Stimulated activated naive CD8-positive, alpha-beta T cell treated with anti-CD3 and anti-CD28 coated beads, Interleukin-15, Interleukin-2, amounts not matched to agents 100 ng/mL and 50 ng/mL, for 24 hours (primary cell): ENCODE measurements around the gene SLC2A10.

Experiments used
- H3K27ac Mint-ChIP-seq: one replicate; pipeline ENCODE4 v1.8.0; 2021; ENCODE audit warnings: mild to moderate bottlenecking, mixed read lengths
- H3K27me3 Mint-ChIP-seq: one replicate; pipeline ENCODE4 v1.8.0; 2021; ENCODE audit warnings: mixed read lengths
- H3K36me3 Mint-ChIP-seq: one replicate; pipeline ENCODE4 v1.8.0; 2021; ENCODE audit warnings: low read depth, mixed read lengths
- H3K4me1 Mint-ChIP-seq: one replicate; pipeline ENCODE4 v1.8.0; 2021; ENCODE audit warnings: low read depth, mixed read lengths
- H3K4me3 Mint-ChIP-seq: one replicate; pipeline ENCODE4 v1.8.0; 2021; ENCODE audit warnings: mild to moderate bottlenecking, mixed read lengths
- H3K9me3 Mint-ChIP-seq: one replicate; pipeline ENCODE4 v1.8.0; 2021; ENCODE audit warnings: mixed read lengths

The SLC2A10 gene

DNA sequence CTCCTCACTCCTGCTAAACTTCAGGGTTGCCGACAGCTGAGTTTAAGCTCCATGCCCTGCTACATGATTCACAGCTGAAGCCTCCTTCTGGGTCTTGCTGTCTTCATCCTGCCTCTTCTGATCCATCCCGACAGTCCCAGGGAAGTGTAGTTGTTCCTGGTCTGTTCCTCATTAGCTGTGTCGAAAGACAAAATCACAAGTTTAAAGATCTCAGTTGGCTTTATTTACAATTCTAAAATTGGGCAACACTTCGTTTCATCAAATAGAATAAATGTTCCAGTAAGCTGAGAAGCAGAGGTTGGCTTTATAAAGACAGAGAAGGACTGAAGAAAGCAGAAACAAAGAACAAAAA, 4.1 kb upstream of the SLC2A10 start:
- H3K27me3 Mint-ChIP-seq, result peaks cover 65% of the 10 kb centered on the region
- no peak overlapping the region for H3K27ac Mint-ChIP-seq

DNA sequence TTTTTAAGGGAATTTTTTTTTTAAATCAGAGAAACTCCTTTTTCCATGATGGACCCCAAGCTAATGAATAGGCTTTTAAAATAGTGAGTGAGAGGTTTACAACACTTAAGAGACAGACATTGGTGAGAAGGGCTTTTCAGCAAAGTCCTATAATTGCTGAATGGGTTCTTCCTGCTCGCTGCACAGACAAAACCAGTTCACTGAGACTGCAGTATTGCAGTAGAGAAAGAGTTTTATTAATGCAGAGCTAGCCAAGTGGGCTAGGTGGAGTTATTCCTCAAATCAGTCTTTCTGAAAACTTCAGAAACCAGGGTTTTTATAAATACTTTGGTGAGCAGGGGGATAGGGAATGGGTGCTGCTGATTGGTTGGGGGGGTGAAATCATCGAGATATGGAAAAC, 3.2 kb upstream of the SLC2A10 start:
- Mint-ChIP-seq H3K4me3 (no peak overlapping the region), H3K27me3 (peaks cover 62% of the 10 kb centered on the region), H3K27ac (no peak overlapping the region), H3K4me1 (peaks cover 10% of the 10 kb centered on the region), H3K36me3 (no peaks in the 10 kb centered on the region), H3K9me3 (peaks cover 7% of the 10 kb centered on the region)

More for the DNA sequence above, 4.1 kb upstream of the SLC2A10 start:
- Mint-ChIP-seq H3K9me3 (peaks cover 7% of the 10 kb centered on the region), H3K36me3 (no peaks in the 10 kb centered on the region), H3K4me1 (peaks cover 9% of the 10 kb centered on the region), H3K4me3 (no peak overlapping the region)

DNA sequence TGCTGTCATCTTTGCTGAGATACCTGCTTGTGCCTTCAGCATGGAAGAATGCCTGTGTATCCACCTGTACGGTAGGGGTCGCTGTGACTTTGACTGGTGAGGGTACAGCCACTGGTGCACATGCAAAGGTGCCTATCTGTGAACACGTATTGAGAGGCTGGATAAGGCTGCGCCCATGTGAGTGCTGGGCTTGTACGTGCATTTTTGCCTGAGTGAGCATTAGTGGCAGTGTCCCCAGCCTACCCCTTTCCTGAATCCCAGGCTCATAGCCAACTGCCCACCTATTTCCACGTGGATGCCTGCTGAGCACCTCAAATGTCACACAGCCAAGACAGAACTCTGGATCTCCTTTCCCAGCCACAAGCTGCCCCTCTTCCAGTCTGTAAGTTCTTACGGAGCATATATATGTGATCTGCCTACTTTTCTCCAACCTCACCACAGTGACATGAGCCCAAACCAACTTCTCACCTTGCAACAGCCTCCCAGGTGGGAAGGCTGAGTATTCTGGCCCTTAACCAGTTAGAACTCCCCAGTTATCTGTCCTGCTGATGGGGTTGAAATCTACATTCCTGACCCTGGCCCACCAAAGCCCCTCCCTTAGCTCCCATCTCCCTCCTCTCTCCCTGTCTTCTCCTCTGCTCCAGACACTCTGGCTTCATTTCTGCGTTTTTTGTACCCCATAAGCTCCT, 1.1 kb upstream of the SLC2A10 start:
- Mint-ChIP-seq H3K27ac (no peak overlapping the region), H3K4me3 (no peak overlapping the region), H3K36me3 (no peaks in the 10 kb centered on the region), H3K27me3 (peaks cover 60% of the 10 kb centered on the region), H3K9me3 (peaks cover 7% of the 10 kb centered on the region), H3K4me1 (peaks cover 10% of the 10 kb centered on the region)

DNA sequence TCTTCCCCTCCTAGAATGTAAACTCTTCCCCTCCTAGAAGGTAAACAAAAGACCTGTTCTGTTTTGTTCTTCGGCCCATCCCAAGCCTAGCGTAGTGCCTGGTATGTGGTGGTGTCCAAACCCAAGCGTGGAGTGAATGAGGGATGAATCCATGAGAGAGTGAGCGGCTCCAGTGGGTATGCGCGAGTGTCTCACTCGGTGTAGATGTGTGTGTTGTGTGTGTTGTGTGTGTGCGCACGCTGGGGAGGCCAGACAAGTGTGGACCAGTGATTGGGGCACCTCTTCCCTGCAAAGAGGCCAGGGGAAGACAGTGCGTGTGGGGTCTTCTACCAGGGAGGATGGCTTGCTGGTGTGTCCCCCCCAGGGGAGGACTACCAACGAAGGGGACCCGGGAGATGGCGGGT, 392 bp upstream of the SLC2A10 start:
- Mint-ChIP-seq H3K27ac (no peak overlapping the region), H3K4me1 (peaks cover 10% of the 10 kb centered on the region), H3K4me3 (peak overlapping the region; percentile 55), H3K9me3 (peaks cover 7% of the 10 kb centered on the region), H3K36me3 (no peaks in the 10 kb centered on the region), H3K27me3 (peaks cover 56% of the 10 kb centered on the region)

DNA sequence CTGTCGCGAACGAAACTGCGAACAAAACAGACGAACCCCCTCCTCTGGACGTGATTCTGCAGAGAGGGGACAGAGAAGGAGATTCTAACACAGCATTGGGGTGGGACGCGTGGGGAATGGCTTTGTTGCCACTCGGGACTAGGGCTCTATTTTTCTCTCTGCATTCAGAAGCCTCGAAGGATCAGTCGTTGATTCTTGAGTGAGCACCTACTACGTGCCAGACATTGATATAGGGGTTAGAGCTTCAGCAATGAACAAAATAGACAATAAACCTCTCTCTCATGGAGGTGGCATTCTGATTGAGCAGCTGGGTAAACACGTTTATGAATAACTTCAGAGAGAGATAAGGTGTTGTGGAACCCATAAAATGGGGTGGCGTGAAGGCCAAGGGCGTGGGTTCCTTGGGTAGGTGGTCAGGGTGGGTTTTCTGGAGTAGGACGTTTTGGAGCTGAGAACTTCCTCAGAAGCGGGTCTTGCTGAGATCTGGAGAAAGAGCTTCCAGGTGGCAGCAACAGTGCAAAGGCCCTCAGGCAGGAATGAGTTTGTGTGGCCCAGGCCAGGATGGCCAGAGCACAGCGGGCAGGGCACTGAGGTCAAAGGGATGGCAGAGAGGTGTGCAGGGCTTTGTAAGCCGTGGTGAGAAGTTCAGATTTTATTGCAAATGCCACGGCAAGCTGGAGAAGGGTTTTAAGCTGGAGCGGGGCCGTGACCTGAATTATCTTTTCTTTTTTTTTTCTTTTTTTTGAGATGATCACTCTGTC, 884 bp downstream of the SLC2A10 start:
- Mint-ChIP-seq H3K9me3 (peaks cover 7% of the 10 kb centered on the region), H3K36me3 (no peaks in the 10 kb centered on the region), H3K27me3 (peaks cover 57% of the 10 kb centered on the region), H3K27ac (no peak overlapping the region), H3K4me1 (peaks cover 10% of the 10 kb centered on the region), H3K4me3 (peak overlapping the region; percentile 67)

DNA sequence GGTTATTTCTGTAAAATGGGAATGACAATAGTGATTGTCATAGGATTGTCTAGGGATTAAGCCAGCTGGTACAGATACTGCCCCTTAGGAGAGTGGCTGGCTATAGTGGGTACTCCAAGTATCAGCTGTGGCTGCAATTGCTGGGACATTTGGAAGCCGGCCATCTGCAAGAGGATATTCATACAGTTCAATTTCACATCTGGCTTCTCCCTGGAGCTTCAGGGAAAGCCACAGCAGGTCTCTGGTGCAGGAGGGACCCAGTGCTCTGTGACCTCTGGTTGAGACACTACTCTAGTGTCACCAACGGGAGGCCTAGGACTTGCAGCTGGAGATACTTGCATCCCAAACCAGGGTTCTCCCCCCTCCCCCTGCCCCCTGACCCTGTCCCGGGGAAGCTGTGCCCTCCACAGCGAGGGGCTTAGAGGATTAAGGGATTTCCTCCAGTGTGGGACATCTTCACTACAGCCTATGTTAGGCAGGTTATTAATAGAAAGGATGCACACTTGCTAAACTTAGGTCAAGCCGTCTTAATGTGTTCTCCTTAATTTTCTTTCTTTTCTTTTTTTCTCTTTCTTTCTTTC, 2.7 kb downstream of the SLC2A10 start:
- Mint-ChIP-seq H3K27me3 (peaks cover 49% of the 10 kb centered on the region), H3K9me3 (no peaks in the 10 kb centered on the region), H3K4me1 (peaks cover 10% of the 10 kb centered on the region), H3K27ac (no peak overlapping the region), H3K36me3 (no peaks in the 10 kb centered on the region), H3K4me3 (no peak overlapping the region)

DNA sequence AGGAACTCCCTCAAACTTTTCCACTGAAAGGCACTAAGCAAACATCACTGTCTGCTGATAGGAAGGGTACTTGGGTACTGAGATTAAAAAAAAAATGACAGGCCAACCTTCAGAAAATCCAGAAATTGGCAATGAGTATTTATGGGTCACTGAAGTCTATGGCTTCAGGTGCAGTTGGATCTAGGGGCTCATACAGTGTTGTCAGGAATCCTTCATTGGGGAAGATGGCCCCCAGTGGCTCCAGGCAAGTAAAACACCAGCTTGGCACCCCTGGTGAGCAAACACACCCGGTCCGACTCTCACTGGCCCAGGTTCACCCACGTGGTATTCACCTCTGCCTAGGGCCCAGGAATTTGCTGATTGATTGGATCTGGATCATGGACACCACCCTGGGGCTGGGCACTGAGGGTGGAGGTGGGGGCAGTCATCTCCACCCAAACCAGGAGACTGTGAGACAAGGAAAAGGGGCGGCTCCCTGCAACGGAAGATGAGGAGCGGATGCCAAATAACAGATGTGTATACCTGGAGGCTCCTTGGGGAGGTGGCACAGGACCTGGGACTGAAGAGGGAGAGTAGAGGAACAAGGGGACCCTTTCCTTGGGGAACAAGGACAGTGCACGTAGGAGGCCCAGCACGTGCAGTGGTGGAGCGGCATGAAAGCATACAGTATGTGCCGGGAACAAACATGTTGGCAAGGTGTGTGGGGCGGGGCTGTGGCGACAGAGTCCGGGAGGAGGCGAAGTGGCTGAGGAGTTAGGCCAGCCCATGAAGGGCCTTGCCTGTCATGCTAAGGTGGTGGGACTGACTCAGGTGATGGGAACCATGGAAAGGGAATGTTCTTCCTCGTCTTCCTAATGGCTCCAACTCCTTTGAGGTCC, 4.7 kb downstream of the SLC2A10 start:
- Mint-ChIP-seq H3K36me3 (no peaks in the 10 kb centered on the region), H3K4me3 (no peak overlapping the region), H3K27ac (no peak overlapping the region), H3K27me3 (peaks cover 31% of the 10 kb centered on the region), H3K4me1 (peaks cover 7% of the 10 kb centered on the region), H3K9me3 (peaks cover under 1% of the 10 kb centered on the region)

DNA sequence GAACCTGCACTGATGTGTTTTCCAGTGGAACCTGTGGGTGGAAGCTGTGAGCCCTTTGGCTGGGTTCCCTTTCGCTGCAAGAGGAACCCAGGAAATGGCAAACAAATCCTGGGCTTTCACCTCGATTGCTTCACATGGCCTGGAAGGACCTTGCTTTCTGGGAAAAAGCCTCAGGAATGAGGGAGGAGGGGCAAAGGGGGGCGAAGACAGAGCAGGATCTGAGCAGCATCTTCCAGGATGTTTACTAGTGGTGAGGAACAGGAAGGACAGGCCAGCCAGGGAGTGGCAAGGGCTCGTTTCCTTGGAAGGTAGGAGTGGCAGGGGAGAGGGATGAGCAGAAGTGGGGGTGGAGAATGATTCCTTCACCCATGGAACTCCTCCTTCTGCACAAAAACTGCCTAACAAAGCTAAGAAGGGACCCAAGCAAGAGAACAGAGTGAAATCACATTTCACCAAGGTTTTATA, 5.9 kb downstream of the SLC2A10 start:
- H3K27ac Mint-ChIP-seq, result no peak overlapping the region

DNA sequence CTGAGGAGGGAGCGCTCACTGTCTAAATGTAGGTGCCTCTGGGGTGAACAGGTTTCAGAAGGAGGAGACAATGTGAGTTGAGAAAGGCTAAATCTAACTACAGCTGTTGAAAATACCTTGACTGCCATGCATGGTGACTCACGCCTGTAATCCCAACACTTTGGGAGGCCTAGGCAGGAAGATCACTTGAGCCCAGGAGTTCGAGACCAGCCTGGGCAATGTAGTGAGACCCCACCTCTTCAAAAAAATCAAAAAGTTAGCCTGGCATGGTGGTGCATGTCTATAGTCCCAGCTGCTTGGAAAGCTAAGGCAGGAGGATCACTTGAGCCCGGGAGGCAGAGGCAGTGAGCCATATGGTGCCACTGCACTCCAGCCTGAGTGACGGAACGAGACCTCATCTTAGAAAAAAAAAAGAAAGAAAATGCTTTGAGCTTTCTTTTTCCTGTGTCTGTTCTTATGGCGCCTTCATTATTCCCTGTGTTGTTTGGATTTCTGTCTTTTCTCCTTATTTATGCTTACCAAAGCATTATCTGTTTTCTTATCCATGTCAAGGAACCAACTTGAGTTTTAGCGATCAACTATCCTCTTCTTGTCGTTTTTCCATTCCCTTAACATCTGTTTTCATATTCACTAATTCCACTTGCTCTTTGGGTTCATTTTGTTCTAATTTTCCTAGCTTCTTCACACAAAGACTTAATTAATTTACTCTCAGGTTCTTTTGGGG, 8.5 kb downstream of the SLC2A10 start:
- Mint-ChIP-seq H3K4me3 (no peak overlapping the region), H3K4me1 (peaks cover 6% of the 10 kb centered on the region), H3K36me3 (peaks cover 9% of the 10 kb centered on the region), H3K27me3 (peaks cover 23% of the 10 kb centered on the region), H3K27ac (no peak overlapping the region), H3K9me3 (peaks cover 15% of the 10 kb centered on the region)

More for the DNA sequence above, 5.9 kb downstream of the SLC2A10 start:
- H3K4me1 Mint-ChIP-seq, result peaks cover under 1% of the 10 kb centered on the region
- peaks cover 11% of the 10 kb centered on the region for H3K9me3 Mint-ChIP-seq
- H3K27me3 Mint-ChIP-seq, result peaks cover 24% of the 10 kb centered on the region
- no peak overlapping the region for H3K4me3 Mint-ChIP-seq
- H3K36me3 Mint-ChIP-seq, result peaks cover 6% of the 10 kb centered on the region

DNA sequence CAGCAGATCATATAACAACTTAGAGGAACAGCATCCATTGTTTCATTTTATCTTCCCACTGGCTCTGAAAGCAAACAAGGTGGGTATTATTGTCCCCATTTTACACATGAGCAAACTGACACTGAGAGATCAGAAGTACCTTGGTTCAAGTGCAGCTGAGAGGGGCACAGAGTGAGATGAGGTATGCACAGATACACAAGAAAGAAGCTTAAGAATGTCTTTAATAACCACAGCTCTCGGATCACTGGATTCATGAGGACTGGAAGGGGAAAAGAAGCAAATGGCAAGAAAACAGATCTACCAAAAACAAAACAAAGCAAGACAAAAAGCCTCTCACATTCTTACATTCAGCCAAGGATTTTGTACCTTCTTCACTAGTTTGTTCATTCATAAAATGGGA, 10.6 kb downstream of the SLC2A10 start:
- H3K27me3 Mint-ChIP-seq, result peaks cover 9% of the 10 kb centered on the region
- peaks cover 15% of the 10 kb centered on the region for H3K9me3 Mint-ChIP-seq
- H3K4me1 Mint-ChIP-seq, result peaks cover 6% of the 10 kb centered on the region
- H3K36me3 Mint-ChIP-seq, result peaks cover 9% of the 10 kb centered on the region
- H3K27ac Mint-ChIP-seq, result no peak overlapping the region
- H3K4me3 Mint-ChIP-seq, result no peak overlapping the region

DNA sequence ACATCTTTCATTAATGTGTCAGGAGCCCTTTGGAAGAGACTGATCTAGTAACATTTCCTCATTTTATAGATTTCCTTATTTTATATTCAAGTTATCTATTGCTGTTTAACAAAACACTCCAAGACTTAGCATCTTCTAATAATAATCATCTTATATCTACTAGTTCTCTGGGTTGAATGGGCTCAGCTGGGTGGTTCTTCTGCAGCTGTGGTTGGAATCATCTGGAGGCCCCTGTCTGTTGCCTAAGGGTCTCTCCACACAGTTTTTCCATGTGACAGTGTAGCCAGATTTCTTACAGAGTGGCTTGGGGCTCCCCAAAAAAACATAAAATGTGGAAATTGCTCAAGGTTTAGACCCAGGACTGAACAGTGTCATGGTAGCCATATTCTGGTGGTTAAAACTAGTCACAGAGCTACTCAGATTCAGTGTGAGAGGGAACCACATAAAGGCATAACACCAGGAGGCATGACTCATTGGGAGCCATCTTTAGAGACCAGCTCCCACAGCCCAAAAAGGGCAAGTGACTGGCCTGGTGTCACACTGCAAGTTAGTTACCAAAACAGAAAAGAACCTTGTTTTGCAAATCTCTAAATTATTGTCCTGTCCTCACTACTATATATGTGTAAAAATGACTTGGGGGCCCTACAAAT, 11.5 kb downstream of the SLC2A10 start:
- peaks cover 15% of the 10 kb centered on the region for H3K9me3 Mint-ChIP-seq
- H3K27me3 Mint-ChIP-seq, result peaks cover 6% of the 10 kb centered on the region
- H3K27ac Mint-ChIP-seq, result no peak overlapping the region
- peaks cover 9% of the 10 kb centered on the region for H3K36me3 Mint-ChIP-seq
- peaks cover 6% of the 10 kb centered on the region for H3K4me1 Mint-ChIP-seq
- H3K4me3 Mint-ChIP-seq, result no peak overlapping the region

DNA sequence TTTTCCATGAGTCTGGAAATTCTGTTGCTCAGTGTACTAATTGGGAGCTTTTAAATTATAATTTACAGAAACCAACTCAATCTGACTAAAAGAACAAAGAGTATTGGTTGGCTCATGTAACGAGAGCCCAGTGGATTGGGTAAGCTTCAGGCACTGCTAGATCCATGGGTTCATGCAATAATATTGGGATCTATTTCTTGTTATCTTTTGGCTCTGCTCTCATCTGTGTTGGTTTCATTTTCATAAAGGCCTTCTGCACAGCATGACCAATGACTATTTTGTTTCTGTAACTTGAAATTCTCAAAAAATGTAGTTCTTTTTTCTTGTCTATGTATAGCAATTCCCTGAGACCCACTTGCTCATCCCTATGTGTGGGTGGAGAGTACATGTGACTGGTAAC, 12.0 kb downstream of the SLC2A10 start:
- H3K4me3 Mint-ChIP-seq, result no peak overlapping the region
- peaks cover 6% of the 10 kb centered on the region for H3K4me1 Mint-ChIP-seq
- peaks cover 15% of the 10 kb centered on the region for H3K9me3 Mint-ChIP-seq
- H3K27ac Mint-ChIP-seq, result no peak overlapping the region
- peaks cover 9% of the 10 kb centered on the region for H3K36me3 Mint-ChIP-seq
- peaks cover 6% of the 10 kb centered on the region for H3K27me3 Mint-ChIP-seq

DNA sequence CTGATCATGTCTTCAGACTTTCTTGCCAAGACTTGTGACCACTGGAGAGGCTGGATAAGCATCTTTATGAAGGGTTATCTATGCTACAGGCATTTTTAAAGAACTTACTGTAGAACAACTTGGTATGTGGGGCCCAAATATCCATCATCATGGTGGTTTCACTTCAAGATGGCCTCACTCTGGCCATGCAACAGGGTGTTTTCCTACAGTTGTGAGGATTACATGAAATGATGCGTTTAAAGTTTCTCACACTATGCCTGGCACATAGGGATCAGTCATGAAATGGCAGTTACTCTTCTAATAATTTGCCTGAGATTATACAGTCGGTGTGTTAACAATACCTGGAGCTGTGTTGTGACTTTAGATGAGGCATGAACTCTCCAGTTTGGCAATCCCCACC, 13.0 kb downstream of the SLC2A10 start:
- H3K4me1 Mint-ChIP-seq, result peaks cover 6% of the 10 kb centered on the region
- no peak overlapping the region for H3K27ac Mint-ChIP-seq
- no peak overlapping the region for H3K4me3 Mint-ChIP-seq
- H3K36me3 Mint-ChIP-seq, result peaks cover 9% of the 10 kb centered on the region
- H3K9me3 Mint-ChIP-seq, result peaks cover 15% of the 10 kb centered on the region
- H3K27me3 Mint-ChIP-seq, result peaks cover 3% of the 10 kb centered on the region

DNA sequence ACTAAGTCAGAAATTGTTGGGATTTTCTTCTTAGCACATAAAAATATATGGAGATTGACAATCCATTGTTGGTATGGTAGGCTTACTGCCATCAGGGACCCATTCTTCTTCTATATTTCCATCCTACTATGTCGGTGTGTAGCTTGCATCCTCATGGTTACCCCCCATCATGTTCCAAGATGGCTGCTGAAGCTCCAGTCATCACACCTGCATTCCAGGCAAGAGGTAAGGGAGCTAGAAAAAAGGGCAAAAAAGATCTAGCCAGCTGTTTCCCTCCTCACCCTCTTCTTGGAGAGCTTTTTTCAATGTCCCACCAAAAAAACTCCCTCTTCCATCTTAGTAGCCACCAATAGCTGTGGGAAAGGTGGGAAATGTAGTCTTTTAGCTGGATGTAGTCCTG, 13.6 kb downstream of the SLC2A10 start:
- Mint-ChIP-seq H3K36me3 (peaks cover 9% of the 10 kb centered on the region), H3K27ac (no peak overlapping the region), H3K27me3 (peaks cover 3% of the 10 kb centered on the region), H3K4me1 (peaks cover 6% of the 10 kb centered on the region), H3K9me3 (peaks cover 15% of the 10 kb centered on the region), H3K4me3 (no peak overlapping the region)
